Keratinocyte (primary cell): ENCODE results near the gene MAP1LC3B. TPM values are rescaled to one million over a fixed set of nuclear protein-coding genes. Genes with fewer than 3 reads are reported as not detected.

Source experiments
- DNase-seq: peaks from one replicate; pipeline ENCODE4 v3.0.0-alpha.2; 2011; ENCODE audit warnings: low read depth, missing footprints, low spot score
- FAIRE-seq: peaks from 2 replicates; lab custom pipeline; 2011; peaks lifted over from hg19 to GRCh38; lab: Jason Lieb, UNC
- H2AFZ ChIP-seq: 2 replicates; pipeline ENCODE4 v1.6.0; 2012; ENCODE audit warnings: low read length, control low read depth, inconsistent platforms; ENCODE audit not compliant: control insufficient read depth
- H3K27ac ChIP-seq: 2 replicates; pipeline ENCODE4 v1.5.1; 2011; ENCODE audit warnings: low read length; ENCODE audit not compliant: control insufficient read depth, insufficient read depth
- H3K27me3 ChIP-seq: 3 replicates; pipeline ENCODE4 v1.6.0; 2011; ENCODE audit warnings: low read length; ENCODE audit not compliant: control insufficient read depth, insufficient read depth; ENCODE audit errors: extremely low read depth
- H3K36me3 ChIP-seq, 2 experiments: 2 replicates in 1 of 2; 3 replicates in 1 of 2; pipeline ENCODE4 v1.5.1; 2011; ENCODE audit warnings: low read length in 2 of 2, mild to moderate bottlenecking in 1 of 2; ENCODE audit not compliant: control insufficient read depth in 2 of 2, insufficient read depth in 2 of 2; ENCODE audit errors: extremely low read depth in 1 of 2
- H3K4me1 ChIP-seq: 3 replicates; pipeline ENCODE4 v1.5.1; 2011; ENCODE audit warnings: low read length; ENCODE audit not compliant: control insufficient read depth, insufficient read depth; ENCODE audit errors: extremely low read depth
- H3K4me2 ChIP-seq: 3 replicates; pipeline ENCODE4 v1.6.0; 2011; ENCODE audit warnings: low read depth, low read length; ENCODE audit not compliant: control insufficient read depth, insufficient read depth; ENCODE audit errors: extremely low read depth
- H3K4me3 ChIP-seq, 3 experiments: fragments of 200-600 bp in 1 of 3; sonication (generic) in 1 of 3; 2 replicates in 2 of 3; 3 replicates in 1 of 3; pipeline ENCODE4 v1.5.1; 2011 to 2016; ENCODE audit warnings: low read length in 3 of 3, mild to moderate bottlenecking in 3 of 3, control low read depth in 2 of 3, inconsistent platforms in 1 of 3, low read depth in 1 of 3, mixed read lengths in 1 of 3, mixed run types in 1 of 3, moderate library complexity in 1 of 3; ENCODE audit not compliant: control insufficient read depth in 2 of 3, insufficient read depth in 2 of 3; ENCODE audit errors: extremely low read depth in 1 of 3
- H3K79me2 ChIP-seq: 2 replicates; pipeline ENCODE4 v1.6.0; 2012; ENCODE audit warnings: low read length; ENCODE audit not compliant: control insufficient read depth, insufficient read depth
- H3K9ac ChIP-seq: 3 replicates; pipeline ENCODE4 v1.6.0; 2011; ENCODE audit warnings: low read length; ENCODE audit not compliant: control insufficient read depth, insufficient read depth; ENCODE audit errors: extremely low read depth
- H3K9me1 ChIP-seq: 3 replicates; pipeline ENCODE4 v1.6.0; 2011; ENCODE audit warnings: low read length; ENCODE audit not compliant: control insufficient read depth, insufficient read depth; ENCODE audit errors: extremely low read depth
- H3K9me3 ChIP-seq: 2 replicates; pipeline ENCODE4 v1.5.1; 2012; ENCODE audit warnings: low read depth, low read length; ENCODE audit not compliant: control insufficient read depth
- H4K20me1 ChIP-seq: 3 replicates; pipeline ENCODE4 v1.6.0; 2011; ENCODE audit warnings: low read length; ENCODE audit not compliant: control insufficient read depth, insufficient read depth; ENCODE audit errors: extremely low read depth
- EZH2 ChIP-seq: IDR thresholded peaks from one replicate; pipeline ENCODE4 v1.6.1; 2012; ENCODE audit warnings: inconsistent platforms, mild to moderate bottlenecking, low read length, moderate library complexity
- dilution Hi-C: fragments of 300-500 bp; cut with MboI; formaldehyde crosslinking; loops from one replicate; pipeline ENCODE4 v1.7.0; 2020; ENCODE audit warnings: low sequenced_read_pairs; ENCODE audit not compliant: extremely low pct_ligation_motif_present
- polyA plus RNA-seq, 5 experiments: library from polyadenylated mRNA; depleted of rRNA in 3 of 5; stranded (reverse) in 3 of 5; stranded (forward) in 1 of 5; unstranded in 1 of 5; fragments of >200 nt; gene quantifications; 1 replicate in 1 of 5; 2 replicates in 3 of 5; 3 replicates in 1 of 5; pipeline versions ENCODE4 v1.2.1 to v1.2.3, GENCODE V29; 2011 to 2012; ENCODE audit warnings: missing spikeins in 2 of 5, low read depth in 1 of 5, low replicate concordance in 1 of 5
- TF ChIP-seq, protein P1 (sequence below), 3 experiments: IDR thresholded peaks in 1 of 3; conservative IDR thresholded peaks in 1 of 3; optimal IDR thresholded peaks in 1 of 3; 2 replicates in 2 of 3; 3 replicates in 1 of 3; pipeline versions ENCODE3 to v1.5.1; 2011; ENCODE audit warnings: low read length in 3 of 3, mild to moderate bottlenecking in 3 of 3, moderate library complexity in 2 of 3, control low read depth in 1 of 3, inconsistent platforms in 1 of 3; ENCODE audit not compliant: insufficient read depth in 2 of 3; ENCODE audit errors: extremely low read depth in 1 of 3

MAP1LC3B gene
- polyA plus RNA-seq, 1 donor (not counting 4 experiments of a cell fraction or from before 2014, with no cell fraction given), result 50.3 TPM

DNA sequence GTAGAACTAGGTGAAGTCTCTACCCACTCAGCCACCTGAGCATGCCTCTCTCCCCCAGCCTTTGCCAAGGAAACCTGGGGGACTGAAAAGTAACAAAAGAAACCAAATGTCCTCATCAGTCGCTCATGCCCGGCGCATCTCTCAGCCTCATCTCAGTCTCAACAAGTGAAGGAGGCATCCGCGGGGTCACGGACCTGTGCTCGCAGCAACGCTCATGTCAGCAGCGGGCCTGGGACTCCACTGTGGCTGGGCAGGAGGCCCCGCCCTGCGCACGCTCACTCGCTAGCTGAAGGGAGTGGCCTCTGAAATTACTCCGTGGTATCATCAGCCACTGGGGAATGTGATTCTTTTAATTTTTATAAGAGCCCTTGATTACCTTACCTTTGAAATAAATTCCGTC, 31.3 kb downstream of the MAP1LC3B start:
- FAIRE-seq, result no peak

DNA sequence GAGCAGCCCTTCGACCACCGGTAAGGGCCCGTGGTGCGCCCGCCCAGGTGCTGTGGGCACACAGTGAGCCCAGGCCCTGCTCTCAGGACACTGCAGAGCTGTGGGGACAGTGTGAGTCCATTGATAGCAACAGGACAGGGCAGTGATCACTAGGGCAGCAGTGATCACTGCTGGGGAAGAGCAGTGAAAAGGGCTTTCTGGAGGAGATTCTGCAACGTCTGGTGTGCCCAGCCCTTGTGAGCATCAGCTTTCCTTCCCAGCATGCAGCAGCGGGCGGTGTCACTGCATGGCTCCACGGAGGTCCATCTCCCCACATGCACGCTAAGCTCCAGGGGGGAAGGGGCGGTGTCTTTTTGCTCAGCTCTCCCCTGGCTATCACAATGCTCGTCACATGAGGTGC, 32.1 kb downstream of the MAP1LC3B start:
- DNase-seq (no peak), FAIRE-seq (no peak)
- peaks cover 2% of the 10 kb centered on the region for H3K79me2 ChIP-seq

More for the DNA sequence above, 31.3 kb downstream of the MAP1LC3B start:
- Histone ChIP-seq H3K4me1 (no peaks in the 10 kb centered on the region), H3K27me3 (no peaks in the 10 kb centered on the region), H3K9ac (no peak overlapping the region), H3K4me3 (no peak overlapping the region), H3K9me3 (no peaks in the 10 kb centered on the region), H3K4me2 (no peak overlapping the region), H3K36me3 (peaks cover 16 to 18% of the 10 kb centered on the region in 2 experiments), H3K27ac (no peak overlapping the region), H3K79me2 (peaks cover 2% of the 10 kb centered on the region), H4K20me1 (no peaks in the 10 kb centered on the region), H2AFZ (no peak overlapping the region), H3K9me1 (no peaks in the 10 kb centered on the region)
- TF ChIP-seq, protein P1, sequence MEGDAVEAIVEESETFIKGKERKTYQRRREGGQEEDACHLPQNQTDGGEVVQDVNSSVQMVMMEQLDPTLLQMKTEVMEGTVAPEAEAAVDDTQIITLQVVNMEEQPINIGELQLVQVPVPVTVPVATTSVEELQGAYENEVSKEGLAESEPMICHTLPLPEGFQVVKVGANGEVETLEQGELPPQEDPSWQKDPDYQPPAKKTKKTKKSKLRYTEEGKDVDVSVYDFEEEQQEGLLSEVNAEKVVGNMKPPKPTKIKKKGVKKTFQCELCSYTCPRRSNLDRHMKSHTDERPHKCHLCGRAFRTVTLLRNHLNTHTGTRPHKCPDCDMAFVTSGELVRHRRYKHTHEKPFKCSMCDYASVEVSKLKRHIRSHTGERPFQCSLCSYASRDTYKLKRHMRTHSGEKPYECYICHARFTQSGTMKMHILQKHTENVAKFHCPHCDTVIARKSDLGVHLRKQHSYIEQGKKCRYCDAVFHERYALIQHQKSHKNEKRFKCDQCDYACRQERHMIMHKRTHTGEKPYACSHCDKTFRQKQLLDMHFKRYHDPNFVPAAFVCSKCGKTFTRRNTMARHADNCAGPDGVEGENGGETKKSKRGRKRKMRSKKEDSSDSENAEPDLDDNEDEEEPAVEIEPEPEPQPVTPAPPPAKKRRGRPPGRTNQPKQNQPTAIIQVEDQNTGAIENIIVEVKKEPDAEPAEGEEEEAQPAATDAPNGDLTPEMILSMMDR (optimal IDR thresholded peaks at IDR 0.05 in 1 of 3, IDR thresholded peaks at IDR 0.05 in 1 of 3, conservative IDR thresholded peaks at IDR 0.05 in 1 of 3; ENCODE audit: extremely low read depth in 1 of 3, insufficient read depth in 2 of 3, low read length in 3 of 3), result no peak
- TF ChIP-seq EZH2, result no peak
- dilution Hi-C loops, result no loop called here
- no peak for DNase-seq

More for the DNA sequence above, 32.1 kb downstream of the MAP1LC3B start:
- dilution Hi-C loops, result no loop called here
- H3K27ac ChIP-seq, result no peak overlapping the region
- no peaks in the 10 kb centered on the region for H3K9me1 ChIP-seq
- H3K4me1 ChIP-seq, result no peaks in the 10 kb centered on the region
- H3K9me3 ChIP-seq, result no peaks in the 10 kb centered on the region
- no peak overlapping the region for H3K4me3 ChIP-seq
- no peaks in the 10 kb centered on the region for H4K20me1 ChIP-seq
- H3K36me3 ChIP-seq, result peaks cover 16 to 19% of the 10 kb centered on the region in 2 experiments
- no peak overlapping the region for H3K4me2 ChIP-seq
- TF ChIP-seq, protein P1 (optimal IDR thresholded peaks at IDR 0.05 in 1 of 3, IDR thresholded peaks at IDR 0.05 in 1 of 3, conservative IDR thresholded peaks at IDR 0.05 in 1 of 3; ENCODE audit: extremely low read depth in 1 of 3, insufficient read depth in 2 of 3, low read length in 3 of 3), result no peak
- TF ChIP-seq EZH2, result no peak
- H2AFZ ChIP-seq, result no peak overlapping the region
- no peak overlapping the region for H3K9ac ChIP-seq
- no peaks in the 10 kb centered on the region for H3K27me3 ChIP-seq
